Neural cell (in vitro differentiated cells): ENCODE results near the gene UBE2H. TPM values are rescaled to one million over a fixed set of nuclear protein-coding genes. Genes with fewer than 3 reads are reported as not detected.

ENCODE experiments used
- H2AFZ ChIP-seq: fragments of 200-600, 300-800 bp; sonication (generic), shearing (Covaris generic); 2 replicates; pipeline ENCODE4 v1.6.0; 2014; ENCODE audit warnings: low read depth, mild to moderate bottlenecking, antibody characterized with exemption, low read length, moderate library complexity
- H3F3A ChIP-seq: fragments of 200-600 bp; shearing (Covaris generic); 2 replicates; pipeline ENCODE4 v1.6.1; 2016; ENCODE audit warnings: mild to moderate bottlenecking, moderate library complexity, mixed read lengths, antibody characterized with exemption, low read length; ENCODE audit not compliant: insufficient read depth, poor library complexity, severe bottlenecking
- H3K27ac ChIP-seq: fragments of 200-600, 300-800 bp; sonication (generic), shearing (Covaris generic); 2 replicates; pipeline ENCODE4 v1.5.1; 2014; ENCODE audit warnings: mild to moderate bottlenecking, low read length, moderate library complexity
- H3K27me3 ChIP-seq: fragments of 300-800, 200-600 bp; sonication (generic), shearing (Covaris generic); 2 replicates; pipeline ENCODE4 v1.6.0; 2014; ENCODE audit warnings: mild to moderate bottlenecking, low read depth, low read length, moderate library complexity; ENCODE audit not compliant: insufficient read depth
- H3K36me3 ChIP-seq: fragments of 300-800, 200-600 bp; sonication (generic), shearing (Covaris generic); 2 replicates; pipeline ENCODE4 v1.5.1; 2014; ENCODE audit warnings: mild to moderate bottlenecking, antibody characterized with exemption, low read length, moderate library complexity; ENCODE audit not compliant: insufficient read depth
- H3K4me2 ChIP-seq: fragments of 300-800, 200-600 bp; sonication (generic), shearing (Covaris generic); 2 replicates; pipeline ENCODE4 v1.6.0; 2014; ENCODE audit warnings: mild to moderate bottlenecking, low read length
- H3K4me3 ChIP-seq: fragments of 300-800, 200-600 bp; sonication (generic), shearing (Covaris generic); 2 replicates; pipeline ENCODE4 v1.5.1; 2014; ENCODE audit warnings: mild to moderate bottlenecking, low read length, moderate library complexity
- H3K79me2 ChIP-seq: fragments of 200-600 bp; shearing (Covaris generic); replicated peaks from 2 replicates; pipeline ENCODE4 v1.6.0; 2014; ENCODE audit warnings: mild to moderate bottlenecking, low read length, moderate library complexity; ENCODE audit not compliant: insufficient read depth
- H3K9ac ChIP-seq: fragments of 300-800, 200-600 bp; sonication (generic), shearing (Covaris generic); 2 replicates; pipeline ENCODE4 v1.6.1; 2016; ENCODE audit warnings: mild to moderate bottlenecking, low read length, mixed read lengths
- H3K9me2 ChIP-seq: fragments of 200-600 bp; shearing (Covaris generic); 2 replicates; pipeline ENCODE4 v1.6.1; 2016; ENCODE audit warnings: mild to moderate bottlenecking, low read length, mixed read lengths; ENCODE audit not compliant: insufficient read depth
- H3K9me3 ChIP-seq: fragments of 200-600, 300-800 bp; sonication (generic), shearing (Covaris generic); 2 replicates; pipeline ENCODE4 v1.6.1; 2016; ENCODE audit warnings: mild to moderate bottlenecking, mixed run types, low read length, moderate library complexity, mixed read lengths
- H4K20me1 ChIP-seq: fragments of 200-600 bp; shearing (Covaris generic); 2 replicates; pipeline ENCODE4 v1.6.1; 2016; ENCODE audit warnings: mild to moderate bottlenecking, mixed run types; ENCODE audit not compliant: insufficient read depth
- EP300 ChIP-seq: fragments of 450-650 bp; conservative IDR thresholded peaks from 2 replicates; pipeline ENCODE4 v1.6.1; 2014; ENCODE audit warnings: antibody characterized with exemption, mild to moderate bottlenecking, moderate library complexity; ENCODE audit not compliant: poor library complexity, severe bottlenecking
- EZH2 ChIP-seq: fragments of 200-600, 300-800 bp; shearing (Covaris generic), sonication (generic); IDR thresholded peaks from 2 replicates; pipeline ENCODE4 v1.6.1; 2014; ENCODE audit warnings: antibody characterized with exemption, low read length, borderline replicate concordance, mild to moderate bottlenecking; ENCODE audit not compliant: insufficient read depth, poor library complexity, severe bottlenecking
- MXI1 ChIP-seq: fragments of 450-650 bp; conservative IDR thresholded peaks from 2 replicates; pipeline ENCODE4 v1.6.1; 2014; ENCODE audit warnings: antibody characterized with exemption, mild to moderate bottlenecking; ENCODE audit not compliant: poor library complexity, severe bottlenecking
- POLR2AphosphoS5 ChIP-seq: IDR thresholded peaks from 2 replicates; pipeline ENCODE4 v1.6.1; 2012
- RAD21 ChIP-seq: fragments of 450-650 bp; conservative IDR thresholded peaks from 2 replicates; pipeline ENCODE4 v1.6.1; 2014; ENCODE audit warnings: antibody characterized with exemption, mild to moderate bottlenecking, moderate library complexity
- SMC3 ChIP-seq: fragments of 450-650 bp; conservative IDR thresholded peaks from 2 replicates; pipeline ENCODE4 v1.6.1; 2014; ENCODE audit warnings: antibody characterized with exemption, mild to moderate bottlenecking, moderate library complexity; ENCODE audit not compliant: poor library complexity
- TAF1 ChIP-seq: IDR thresholded peaks from 2 replicates; pipeline ENCODE4 v1.6.1; 2012; ENCODE audit warnings: low read depth
- polyA plus RNA-seq: library from polyadenylated mRNA; depleted of rRNA; stranded (reverse); fragments of >200 nt; gene quantifications from 2 replicates; pipeline ENCODE4 v1.2.3, GENCODE V29; 2014
- TF ChIP-seq, protein P1 (sequence below): fragments of 450-650 bp; IDR thresholded peaks from 2 replicates; pipeline ENCODE4 v1.5.1; 2014; ENCODE audit warnings: antibody characterized with exemption, mild to moderate bottlenecking, moderate library complexity; ENCODE audit not compliant: poor library complexity, severe bottlenecking
- TF ChIP-seq, protein P2 (sequence below): IDR thresholded peaks from 2 replicates; pipeline ENCODE4 v1.6.1; 2012; ENCODE audit warnings: borderline replicate concordance

The UBE2H gene
- polyA plus RNA-seq, 1 donor from 2014 or later: 96.1 TPM

DNA sequence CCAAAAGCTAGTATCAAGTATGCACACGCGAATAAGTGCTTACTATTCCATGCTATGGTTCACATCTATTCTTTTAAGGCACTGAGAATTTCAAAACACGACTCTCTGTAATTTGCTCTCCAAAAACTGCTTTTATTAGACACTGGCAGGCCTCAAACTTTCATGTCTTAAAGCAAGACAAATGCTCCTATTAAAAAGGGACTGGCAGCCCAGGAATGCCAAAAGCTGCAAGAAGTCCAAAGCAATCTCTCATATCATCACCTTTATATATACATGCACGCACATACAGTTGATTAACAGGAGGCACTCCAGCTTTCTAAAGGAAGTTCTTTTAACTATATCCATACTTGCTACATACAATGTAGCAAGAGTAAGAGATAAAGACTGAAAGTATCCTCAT, 34.8 kb downstream of the UBE2H start:
- Histone ChIP-seq H2AFZ (no peak overlapping the region), H3K79me2 (peaks cover 69% of the 10 kb centered on the region), H4K20me1 (peaks cover 4% of the 10 kb centered on the region), H3K27ac (no peak overlapping the region), H3K9ac (no peak overlapping the region), H3K4me2 (no peak overlapping the region), H3K9me2 (no peaks in the 10 kb centered on the region), H3K36me3 (no peaks in the 10 kb centered on the region), H3K9me3 (no peaks in the 10 kb centered on the region), H3K4me3 (no peak overlapping the region), H3F3A (no peaks in the 10 kb centered on the region), H3K27me3 (no peaks in the 10 kb centered on the region)
- no peak for TF ChIP-seq POLR2AphosphoS5
- TF ChIP-seq TAF1: no peak
- TF ChIP-seq RAD21: no peak
- TF ChIP-seq EZH2: no peak
- TF ChIP-seq SMC3: no peak
- no peak for TF ChIP-seq MXI1
- TF ChIP-seq EP300: no peak
- TF ChIP-seq, protein P1, sequence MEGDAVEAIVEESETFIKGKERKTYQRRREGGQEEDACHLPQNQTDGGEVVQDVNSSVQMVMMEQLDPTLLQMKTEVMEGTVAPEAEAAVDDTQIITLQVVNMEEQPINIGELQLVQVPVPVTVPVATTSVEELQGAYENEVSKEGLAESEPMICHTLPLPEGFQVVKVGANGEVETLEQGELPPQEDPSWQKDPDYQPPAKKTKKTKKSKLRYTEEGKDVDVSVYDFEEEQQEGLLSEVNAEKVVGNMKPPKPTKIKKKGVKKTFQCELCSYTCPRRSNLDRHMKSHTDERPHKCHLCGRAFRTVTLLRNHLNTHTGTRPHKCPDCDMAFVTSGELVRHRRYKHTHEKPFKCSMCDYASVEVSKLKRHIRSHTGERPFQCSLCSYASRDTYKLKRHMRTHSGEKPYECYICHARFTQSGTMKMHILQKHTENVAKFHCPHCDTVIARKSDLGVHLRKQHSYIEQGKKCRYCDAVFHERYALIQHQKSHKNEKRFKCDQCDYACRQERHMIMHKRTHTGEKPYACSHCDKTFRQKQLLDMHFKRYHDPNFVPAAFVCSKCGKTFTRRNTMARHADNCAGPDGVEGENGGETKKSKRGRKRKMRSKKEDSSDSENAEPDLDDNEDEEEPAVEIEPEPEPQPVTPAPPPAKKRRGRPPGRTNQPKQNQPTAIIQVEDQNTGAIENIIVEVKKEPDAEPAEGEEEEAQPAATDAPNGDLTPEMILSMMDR: no peak
- TF ChIP-seq, protein P2, sequence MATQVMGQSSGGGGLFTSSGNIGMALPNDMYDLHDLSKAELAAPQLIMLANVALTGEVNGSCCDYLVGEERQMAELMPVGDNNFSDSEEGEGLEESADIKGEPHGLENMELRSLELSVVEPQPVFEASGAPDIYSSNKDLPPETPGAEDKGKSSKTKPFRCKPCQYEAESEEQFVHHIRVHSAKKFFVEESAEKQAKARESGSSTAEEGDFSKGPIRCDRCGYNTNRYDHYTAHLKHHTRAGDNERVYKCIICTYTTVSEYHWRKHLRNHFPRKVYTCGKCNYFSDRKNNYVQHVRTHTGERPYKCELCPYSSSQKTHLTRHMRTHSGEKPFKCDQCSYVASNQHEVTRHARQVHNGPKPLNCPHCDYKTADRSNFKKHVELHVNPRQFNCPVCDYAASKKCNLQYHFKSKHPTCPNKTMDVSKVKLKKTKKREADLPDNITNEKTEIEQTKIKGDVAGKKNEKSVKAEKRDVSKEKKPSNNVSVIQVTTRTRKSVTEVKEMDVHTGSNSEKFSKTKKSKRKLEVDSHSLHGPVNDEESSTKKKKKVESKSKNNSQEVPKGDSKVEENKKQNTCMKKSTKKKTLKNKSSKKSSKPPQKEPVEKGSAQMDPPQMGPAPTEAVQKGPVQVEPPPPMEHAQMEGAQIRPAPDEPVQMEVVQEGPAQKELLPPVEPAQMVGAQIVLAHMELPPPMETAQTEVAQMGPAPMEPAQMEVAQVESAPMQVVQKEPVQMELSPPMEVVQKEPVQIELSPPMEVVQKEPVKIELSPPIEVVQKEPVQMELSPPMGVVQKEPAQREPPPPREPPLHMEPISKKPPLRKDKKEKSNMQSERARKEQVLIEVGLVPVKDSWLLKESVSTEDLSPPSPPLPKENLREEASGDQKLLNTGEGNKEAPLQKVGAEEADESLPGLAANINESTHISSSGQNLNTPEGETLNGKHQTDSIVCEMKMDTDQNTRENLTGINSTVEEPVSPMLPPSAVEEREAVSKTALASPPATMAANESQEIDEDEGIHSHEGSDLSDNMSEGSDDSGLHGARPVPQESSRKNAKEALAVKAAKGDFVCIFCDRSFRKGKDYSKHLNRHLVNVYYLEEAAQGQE: no peak

DNA sequence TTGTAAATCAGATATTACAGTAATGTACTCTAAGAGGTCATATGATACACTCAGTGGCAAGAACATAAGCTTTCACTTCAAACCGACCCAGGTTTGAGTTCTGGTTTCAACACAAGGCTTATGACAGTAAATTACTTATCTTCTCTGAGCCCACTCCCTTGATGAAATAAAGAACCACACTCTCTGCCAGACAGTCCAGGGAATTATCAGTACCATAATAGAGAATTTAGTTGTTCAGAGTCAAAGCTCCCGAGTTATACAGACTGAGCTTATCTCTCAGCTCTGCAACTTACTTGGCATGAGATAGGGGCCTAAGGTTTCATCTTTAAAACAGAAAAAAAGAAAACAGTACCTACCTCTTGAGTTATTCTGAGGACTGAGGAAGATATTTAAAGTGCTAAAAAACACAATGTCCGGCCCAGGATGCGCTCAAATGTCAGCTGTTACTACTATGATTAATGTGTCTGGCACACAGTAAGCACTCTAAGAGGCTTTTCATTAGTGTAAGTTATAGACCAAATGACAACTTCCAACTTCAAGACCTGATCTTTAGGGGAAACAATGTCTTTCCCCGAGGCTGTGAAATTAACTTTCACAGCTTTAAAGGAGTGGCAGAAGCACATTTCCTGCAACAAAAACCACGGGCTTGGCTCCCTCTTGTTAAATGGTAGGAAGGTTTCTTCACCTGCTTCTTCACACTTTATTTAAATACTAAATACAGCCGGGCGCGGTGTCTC, 38.1 kb downstream of the UBE2H start:
- no peak overlapping the region for H3K4me3 ChIP-seq
- H3K9me2 ChIP-seq: no peaks in the 10 kb centered on the region
- TF ChIP-seq, protein P1: no peak
- H3K4me2 ChIP-seq: no peak overlapping the region
- H3K27ac ChIP-seq: no peak overlapping the region
- H2AFZ ChIP-seq: no peak overlapping the region
- peaks cover 73% of the 10 kb centered on the region for H3K79me2 ChIP-seq
- H3K9ac ChIP-seq: no peak overlapping the region
- no peaks in the 10 kb centered on the region for H3K36me3 ChIP-seq
- H4K20me1 ChIP-seq: peaks cover 4% of the 10 kb centered on the region
- no peaks in the 10 kb centered on the region for H3K9me3 ChIP-seq
- H3F3A ChIP-seq: no peaks in the 10 kb centered on the region
- no peaks in the 10 kb centered on the region for H3K27me3 ChIP-seq
